Panc1 (cell line): Measurements from ENCODE around the gene CALU. TPM values are rescaled to one million over a fixed set of nuclear protein-coding genes. Genes with fewer than 3 reads are reported as not detected.

Source experiments
- ATAC-seq: fragments of 200-7000 bp; cut with Tn5 transposase; 2 replicates; pipeline ENCODE4 v1.9.1; 2020; ENCODE audit warnings: mild to moderate bottlenecking, moderate library complexity
- BruUV-seq: library from RNA; stranded (reverse); fragments of 400-500 nt; replicated peaks from 2 replicates; lab custom pipeline; 2021; lab: Mats Ljungman, UMichigan
- CTCF ChIA-PET: fragments of 300-600 bp; sonication (Branson Sonifier 250); formaldehyde crosslinking; loops from one replicate; lab custom pipeline; 2022; ENCODE audit warnings: antibody characterized with exemption; lab: Charles Lee
- POLR2A ChIA-PET: fragments of 300-600 bp; sonication (Branson Sonifier 250); formaldehyde crosslinking; loops from one replicate; lab custom pipeline; 2022; ENCODE audit warnings: antibody characterized with exemption; lab: Charles Lee
- DNase-seq: peaks from one replicate; pipeline ENCODE4 v3.0.0-alpha.2; 2010; ENCODE audit warnings: low read depth, low spot score
- H3K27ac ChIP-seq: 2 replicates; pipeline ENCODE4 v1.5.1; 2011; ENCODE audit warnings: mild to moderate bottlenecking, low read length, inconsistent platforms
- H3K27me3 ChIP-seq: fragments of 200-500 bp; sonication (Bioruptor generic); 2 replicates; pipeline ENCODE4 v1.6.0; 2014; ENCODE audit warnings: low read length, inconsistent platforms; ENCODE audit not compliant: control insufficient read depth, insufficient read depth
- H3K36me3 ChIP-seq: fragments of 200-500 bp; sonication (Bioruptor generic); 2 replicates; pipeline ENCODE4 v1.5.1; 2014; ENCODE audit warnings: inconsistent platforms, mild to moderate bottlenecking, low read length, moderate library complexity; ENCODE audit not compliant: control insufficient read depth, insufficient read depth
- H3K4me1 ChIP-seq: 2 replicates; pipeline ENCODE4 v1.5.1; 2011; ENCODE audit warnings: inconsistent platforms, mild to moderate bottlenecking, low read length, moderate library complexity; ENCODE audit not compliant: control insufficient read depth, insufficient read depth
- H3K4me3 ChIP-seq, 2 experiments: 2 replicates each; pipeline ENCODE4 v1.5.1; 2011 to 2012; ENCODE audit warnings: low read depth in 2 of 2, low read length in 2 of 2, mild to moderate bottlenecking in 2 of 2, inconsistent platforms in 1 of 2, moderate library complexity in 1 of 2
- H3K9me3 ChIP-seq: fragments of 200-500 bp; sonication (Bioruptor generic); 2 replicates; pipeline ENCODE4 v1.5.1; 2014; ENCODE audit warnings: low read depth, mild to moderate bottlenecking, inconsistent platforms, low read length, moderate library complexity; ENCODE audit not compliant: control insufficient read depth, insufficient read depth
- CTCF ChIP-seq: fragments of 450-650 bp; IDR thresholded peaks from 2 replicates; pipeline ENCODE4 v1.5.1; 2017; ENCODE audit warnings: mild to moderate bottlenecking
- POLR2AphosphoS5 ChIP-seq: IDR thresholded peaks from 2 replicates; pipeline ENCODE4 v1.6.1; 2012; ENCODE audit warnings: mild to moderate bottlenecking, low read depth, low read length, moderate library complexity
- REST ChIP-seq, 2 experiments: IDR thresholded peaks; 2 replicates each; pipeline ENCODE4 v1.6.1; 2011 to 2012; ENCODE audit warnings: low read depth in 2 of 2, control low read depth in 1 of 2, low read length in 1 of 2, mild to moderate bottlenecking in 1 of 2, moderate library complexity in 1 of 2; ENCODE audit not compliant: insufficient read depth in 1 of 2
- SIN3A ChIP-seq: IDR thresholded peaks from 2 replicates; pipeline ENCODE4 v1.6.1; 2012; ENCODE audit warnings: low read depth, mild to moderate bottlenecking, low read length, moderate library complexity, borderline replicate concordance; ENCODE audit not compliant: insufficient read depth
- TCF7L2 ChIP-seq: IDR thresholded peaks from 2 replicates; pipeline ENCODE4 v1.6.1; 2011; ENCODE audit warnings: mild to moderate bottlenecking, low read depth, low read length, inconsistent platforms
- in situ Hi-C: cut with HindIII; loops from 2 replicates; pipeline ENCODE4 v1.10.0; 2016; ENCODE audit warnings: low sequenced_read_pairs, low pct_unique_long_range_greater_than_20kb
- intact Hi-C: fragments of 100-400 bp; cut with micrococcal nuclease; formaldehyde crosslinking; loops from one replicate; pipeline ENCODE4 v1.10.0; 2022; ENCODE audit not compliant: unreplicated experiment
- total RNA-seq: library from RNA; stranded (reverse); gene quantifications from one replicate; pipeline ENCODE4 v1.2.1, GENCODE V29; 2021; ENCODE audit not compliant: unreplicated experiment

Gene CALU
- total RNA-seq, 1 experiment from 2014 or later = 210 TPM

GRCh38 chr7:128815289-128815942, 76.3 kb downstream of the CALU start:
- H3K27me3 ChIP-seq = peaks cover 31% of the 10 kb centered on the region
- no peak for TF ChIP-seq SIN3A
- TF ChIP-seq TCF7L2 = no peak
- no peak for TF ChIP-seq POLR2AphosphoS5
- TF ChIP-seq REST (IDR thresholded peaks at IDR 0.05; ENCODE audit: insufficient read depth in 1 of 2, low read depth in 2 of 2, low read length in 1 of 2) = no peak
- no peak for ATAC-seq
- no peak overlapping the region for H3K27ac ChIP-seq
- no peaks in the 10 kb centered on the region for H3K9me3 ChIP-seq
- intact Hi-C loops (no loop called here), in situ Hi-C loops (no loop called here)
- CTCF ChIA-PET = no interaction called here
- DNase-seq = no peak
- no peak overlapping the region for H3K4me3 ChIP-seq
- no peaks in the 10 kb centered on the region for H3K36me3 ChIP-seq
- POLR2A ChIA-PET = no interaction called here
- no TSS peak for BruUV-seq
- no peaks in the 10 kb centered on the region for H3K4me1 ChIP-seq

- ATAC-seq (no peak), DNase-seq (no peak)
- Histone ChIP-seq H3K9me3 (no peaks in the 10 kb centered on the region), H3K27ac (no peak overlapping the region), H3K36me3 (no peaks in the 10 kb centered on the region), H3K4me3 (no peak overlapping the region), H3K27me3 (peaks cover 28% of the 10 kb centered on the region), H3K4me1 (no peaks in the 10 kb centered on the region)
- intact Hi-C loops = no loop called here
- no TSS peak for BruUV-seq
- no peak for TF ChIP-seq POLR2AphosphoS5
- no peak for TF ChIP-seq CTCF
- no peak for TF ChIP-seq SIN3A
- no peak for TF ChIP-seq TCF7L2
- TF ChIP-seq REST (IDR thresholded peaks at IDR 0.05; ENCODE audit: insufficient read depth in 1 of 2, low read depth in 2 of 2, low read length in 1 of 2) = no peak
- in situ Hi-C loops = no loop called here
- POLR2A ChIA-PET = no interaction called here
- CTCF ChIA-PET = interaction anchor here (0.6 kb wide), 1 partner anchor 21 kb away, joined by 3 read pairs; no protein-coding TSS in a partner anchor
These were observed 79.5 kb downstream of the CALU start for GRCh38 chr7:128818694-128819093.

Other genes starting within 250 kb of the CALU start
- 1.2 TPM for gene GARIN1A, start 67.1 kb upstream of the CALU start, total RNA-seq
- gene OPN1SW, start 36.4 kb downstream of the CALU start, total RNA-seq = not detected
- gene CCDC136, start 52.6 kb downstream of the CALU start, total RNA-seq = 1.1 TPM
- 10.2 TPM for gene FLNC, start 91.0 kb downstream of the CALU start, total RNA-seq
- 151 TPM for gene ATP6V1F, start 123.5 kb downstream of the CALU start, total RNA-seq
- gene KCP, start 171.3 kb downstream of the CALU start, total RNA-seq = 0.13 TPM
- 8.8 TPM for gene IRF5, start 198.6 kb downstream of the CALU start, total RNA-seq